Measurements from ENCODE around the gene SCUBE1. TPM values are rescaled to one million over a fixed set of nuclear protein-coding genes. Genes with fewer than 3 reads are reported as not detected.

The SCUBE1 gene
- total RNA-seq, 1 donor from 2014 or later: 42.8 TPM

DNA sequence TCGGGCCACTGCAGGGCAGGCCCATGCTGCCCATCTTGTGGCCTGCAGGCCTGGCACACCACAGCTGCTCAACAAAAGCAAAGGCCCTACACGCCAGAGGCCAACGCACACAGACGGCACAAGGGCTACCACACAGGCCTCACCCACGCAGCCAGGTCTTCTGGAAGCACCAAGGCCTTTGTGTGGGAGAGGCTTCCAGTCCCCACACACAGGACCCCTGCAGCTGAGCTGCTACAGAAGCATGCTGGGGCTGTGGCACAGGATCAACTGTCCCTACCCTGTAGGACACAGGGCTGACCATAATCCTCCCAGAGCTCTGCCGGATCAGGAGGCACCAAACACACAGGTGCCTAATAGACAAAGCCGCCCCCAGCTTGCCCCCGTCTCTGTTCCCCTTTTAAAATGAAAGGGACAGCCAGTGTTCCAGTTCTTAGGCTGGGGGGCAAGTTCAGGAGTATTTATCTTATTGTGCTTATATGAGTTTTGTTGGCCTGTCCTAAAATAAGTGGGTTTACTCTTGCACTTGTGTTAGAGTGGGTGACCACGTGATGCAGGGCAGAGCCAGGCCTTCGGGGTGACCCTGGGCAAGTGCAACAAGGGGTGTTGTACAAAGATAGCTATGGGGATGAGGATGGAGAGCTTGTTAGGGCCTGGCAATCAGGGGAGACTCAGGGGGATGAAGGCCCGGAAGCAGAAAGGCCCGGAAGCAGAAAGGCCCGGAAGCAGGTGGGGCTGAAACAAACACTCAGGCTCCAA, 161.7 kb downstream of the SCUBE1 start:
- H3K4me3 Mint-ChIP-seq: peak overlapping the region; percentile 26
- H3K4me1 Mint-ChIP-seq (ENCODE audit: unreplicated experiment): peaks cover 10% of the 10 kb centered on the region

DNA sequence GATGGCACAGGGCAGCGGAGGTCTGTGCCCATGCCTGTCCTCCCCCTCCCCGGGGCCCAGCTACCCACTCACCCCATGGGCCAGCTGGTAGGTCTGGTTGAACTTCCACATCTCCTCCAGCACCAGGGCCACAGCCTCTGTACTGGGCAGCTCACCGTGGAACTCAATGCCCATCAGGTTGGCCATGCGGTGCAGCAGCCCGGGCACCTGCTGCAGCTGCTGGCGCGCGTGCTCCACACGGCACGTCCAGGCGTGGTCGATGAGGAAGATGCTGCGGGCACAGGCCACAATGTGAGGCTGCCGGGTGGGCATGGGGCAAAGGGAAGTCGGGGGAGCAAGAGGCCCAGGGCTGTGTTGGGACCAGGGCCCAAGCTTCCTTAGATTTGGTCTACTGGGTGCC, 162.5 kb downstream of the SCUBE1 start:
- Mint-ChIP-seq H3K36me3 (peaks cover 11% of the 10 kb centered on the region), H3K4me1 (ENCODE audit: unreplicated experiment) (peaks cover 10% of the 10 kb centered on the region), H3K27ac (no peak overlapping the region), H3K9me3 (no peaks in the 10 kb centered on the region), H3K27me3 (no peaks in the 10 kb centered on the region), H3K4me3 (no peak overlapping the region)
- TF ChIP-seq, protein P1, sequence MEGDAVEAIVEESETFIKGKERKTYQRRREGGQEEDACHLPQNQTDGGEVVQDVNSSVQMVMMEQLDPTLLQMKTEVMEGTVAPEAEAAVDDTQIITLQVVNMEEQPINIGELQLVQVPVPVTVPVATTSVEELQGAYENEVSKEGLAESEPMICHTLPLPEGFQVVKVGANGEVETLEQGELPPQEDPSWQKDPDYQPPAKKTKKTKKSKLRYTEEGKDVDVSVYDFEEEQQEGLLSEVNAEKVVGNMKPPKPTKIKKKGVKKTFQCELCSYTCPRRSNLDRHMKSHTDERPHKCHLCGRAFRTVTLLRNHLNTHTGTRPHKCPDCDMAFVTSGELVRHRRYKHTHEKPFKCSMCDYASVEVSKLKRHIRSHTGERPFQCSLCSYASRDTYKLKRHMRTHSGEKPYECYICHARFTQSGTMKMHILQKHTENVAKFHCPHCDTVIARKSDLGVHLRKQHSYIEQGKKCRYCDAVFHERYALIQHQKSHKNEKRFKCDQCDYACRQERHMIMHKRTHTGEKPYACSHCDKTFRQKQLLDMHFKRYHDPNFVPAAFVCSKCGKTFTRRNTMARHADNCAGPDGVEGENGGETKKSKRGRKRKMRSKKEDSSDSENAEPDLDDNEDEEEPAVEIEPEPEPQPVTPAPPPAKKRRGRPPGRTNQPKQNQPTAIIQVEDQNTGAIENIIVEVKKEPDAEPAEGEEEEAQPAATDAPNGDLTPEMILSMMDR (conservative IDR thresholded peaks at IDR 0.05): no peak
- no peak for DNase-seq (ENCODE audit: extremely low spot score, unreplicated experiment)

More for the DNA sequence above, 161.7 kb downstream of the SCUBE1 start:
- H3K9me3 Mint-ChIP-seq: no peaks in the 10 kb centered on the region
- peaks cover 11% of the 10 kb centered on the region for H3K36me3 Mint-ChIP-seq
- H3K27me3 Mint-ChIP-seq: no peaks in the 10 kb centered on the region
- no peak for DNase-seq (ENCODE audit: extremely low spot score, unreplicated experiment)
- H3K27ac Mint-ChIP-seq: no peak overlapping the region
- TF ChIP-seq, protein P1 (conservative IDR thresholded peaks at IDR 0.05): no peak

GRCh38 chr22:43179911-43180195, 163.3 kb downstream of the SCUBE1 start:
- H3K27ac Mint-ChIP-seq: no peak overlapping the region
- H3K36me3 Mint-ChIP-seq: peaks cover 11% of the 10 kb centered on the region
- peaks cover 10% of the 10 kb centered on the region for H3K4me1 Mint-ChIP-seq (ENCODE audit: unreplicated experiment)
- no peaks in the 10 kb centered on the region for H3K27me3 Mint-ChIP-seq
- DNase-seq (ENCODE audit: extremely low spot score, unreplicated experiment): no peak
- no peaks in the 10 kb centered on the region for H3K9me3 Mint-ChIP-seq
- TF ChIP-seq, protein P1 (conservative IDR thresholded peaks at IDR 0.05): no peak
- no peak overlapping the region for H3K4me3 Mint-ChIP-seq

- Mint-ChIP-seq H3K4me1 (ENCODE audit: unreplicated experiment) (peaks cover 6% of the 10 kb centered on the region), H3K4me3 (no peak overlapping the region), H3K9me3 (no peaks in the 10 kb centered on the region), H3K27me3 (no peaks in the 10 kb centered on the region), H3K36me3 (peaks cover 11% of the 10 kb centered on the region), H3K27ac (no peak overlapping the region)
- TF ChIP-seq, protein P1 (conservative IDR thresholded peaks at IDR 0.05): no peak
- DNase-seq (ENCODE audit: extremely low spot score, unreplicated experiment): no peak
Measured at GRCh38 chr22:43179146-43179910, 163.8 kb downstream of the SCUBE1 start.

GRCh38 chr22:43177479-43177878, 165.7 kb downstream of the SCUBE1 start:
- H3K4me1 Mint-ChIP-seq (ENCODE audit: unreplicated experiment): no peaks in the 10 kb centered on the region
- no peak overlapping the region for H3K4me3 Mint-ChIP-seq
- no peaks in the 10 kb centered on the region for H3K9me3 Mint-ChIP-seq
- H3K36me3 Mint-ChIP-seq: peaks cover 8% of the 10 kb centered on the region
- H3K27me3 Mint-ChIP-seq: no peaks in the 10 kb centered on the region
- TF ChIP-seq, protein P1 (conservative IDR thresholded peaks at IDR 0.05): no peak
- no peak overlapping the region for H3K27ac Mint-ChIP-seq
- DNase-seq (ENCODE audit: extremely low spot score, unreplicated experiment): no peak
